ENCODE measurements around the gene IGFBP2.

IGFBP2 gene

GRCh38 chr2:216635701-216636550, 2.7 kb downstream of the IGFBP2 start:
- no peak for DNase-seq (ENCODE audit: insufficient read length, low spot score)

DNA sequence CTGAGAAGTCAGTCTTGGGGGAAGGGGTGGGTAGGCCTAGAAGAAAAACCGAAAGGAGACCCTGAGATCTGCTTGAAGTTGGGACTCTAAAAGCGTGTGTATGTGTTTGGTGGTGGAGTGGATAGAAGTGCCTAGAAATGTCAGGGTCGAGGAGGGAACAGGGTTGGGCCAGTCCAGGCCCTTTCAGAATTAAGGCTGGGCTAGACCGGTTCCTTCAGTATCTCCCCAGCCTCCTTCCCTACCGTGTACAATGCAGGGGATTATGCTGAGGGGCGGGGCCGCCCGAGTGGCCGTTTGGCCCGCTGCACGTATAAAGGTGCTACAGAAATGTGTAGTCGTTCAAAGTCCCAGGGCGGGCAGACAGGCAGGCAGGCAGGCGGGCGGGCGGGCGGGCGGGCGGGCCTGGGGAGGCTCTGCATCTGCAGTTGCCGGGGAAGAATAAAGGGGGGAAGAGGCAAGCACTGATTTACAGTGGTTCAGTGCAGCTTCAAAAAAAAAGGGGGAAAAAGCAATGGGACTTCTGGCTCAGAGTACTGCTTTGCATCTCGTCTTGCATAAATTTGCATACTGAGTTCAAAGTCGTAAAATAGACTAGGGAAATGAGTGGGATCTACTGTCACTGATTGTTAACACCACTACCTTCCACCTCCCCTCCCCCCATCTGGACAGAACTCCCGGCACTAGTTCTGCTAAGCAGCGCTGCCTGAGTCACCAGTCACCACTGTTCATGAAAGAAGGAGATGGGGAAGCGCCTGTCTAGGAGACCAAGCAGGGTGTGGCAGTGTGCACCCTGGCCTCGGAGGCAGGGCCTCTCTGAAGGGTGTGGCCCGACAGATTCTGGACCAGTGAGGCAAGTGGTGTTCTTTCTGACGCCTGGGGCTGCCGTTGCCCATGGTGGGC, 3.6 kb downstream of the IGFBP2 start:
- FAIRE-seq (peak; percentile 63), DNase-seq (ENCODE audit: insufficient read length, low spot score) (no peak)

More at GRCh38 chr2:216635701-216636550, 2.7 kb downstream of the IGFBP2 start:
- FAIRE-seq: no peak

- no peak for FAIRE-seq
- DNase-seq (ENCODE audit: insufficient read length, low spot score): no peak
Observed at GRCh38 chr2:216637472-216637871, 4.3 kb downstream of the IGFBP2 start.

GRCh38 chr2:216643986-216644659, 10.9 kb downstream of the IGFBP2 start:
- FAIRE-seq: no peak
- DNase-seq (ENCODE audit: insufficient read length, low spot score): no peak

DNA sequence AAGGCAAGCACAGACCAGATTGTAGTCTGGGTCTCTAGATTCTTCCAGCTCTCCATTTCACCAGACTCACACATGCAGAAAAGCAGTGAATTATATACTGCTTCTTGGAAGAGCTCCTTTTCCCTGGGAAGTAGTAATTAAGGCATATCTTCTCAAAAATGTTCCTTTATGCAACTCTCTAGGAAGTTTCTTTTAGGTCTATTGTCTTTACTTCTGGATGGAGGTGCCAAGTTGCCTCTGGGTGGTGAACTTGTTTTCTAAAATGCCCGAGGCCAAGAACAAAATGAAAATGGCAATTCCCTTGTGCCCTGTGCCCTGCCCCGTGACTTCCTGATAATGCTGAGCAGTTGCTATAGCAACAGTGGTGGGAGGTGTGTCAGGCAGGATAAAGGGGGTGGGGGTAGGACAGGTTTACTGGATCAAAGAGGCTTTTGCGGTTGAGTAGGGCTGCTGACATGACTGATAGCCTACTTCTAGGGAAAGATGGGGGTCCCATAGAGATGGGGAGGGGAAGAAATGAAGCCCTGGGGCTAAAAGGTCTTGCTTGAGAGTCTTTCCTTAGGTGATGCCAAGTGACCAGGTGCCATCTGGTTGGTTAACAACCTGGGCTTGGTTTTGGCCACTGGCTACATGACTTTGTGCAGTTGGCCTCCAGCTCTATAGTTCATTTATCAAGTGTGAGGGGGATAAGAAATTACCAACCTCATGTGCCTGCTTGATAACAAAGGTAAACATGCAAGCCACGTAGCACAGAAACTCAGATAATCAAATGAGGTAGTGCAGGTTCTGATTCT, 11.8 kb downstream of the IGFBP2 start:
- no peak for FAIRE-seq
- DNase-seq (ENCODE audit: insufficient read length, low spot score): no peak

- no peak for DNase-seq (ENCODE audit: insufficient read length, low spot score)
- no peak for FAIRE-seq
Observed at GRCh38 chr2:216645636-216645950, 12.4 kb downstream of the IGFBP2 start.

GRCh38 chr2:216646116-216646515, 12.9 kb downstream of the IGFBP2 start:
- no peak for FAIRE-seq

GRCh38 chr2:216648105-216648504, 14.9 kb downstream of the IGFBP2 start:
- no peak for FAIRE-seq
- no peak for DNase-seq (ENCODE audit: insufficient read length, low spot score)

More at GRCh38 chr2:216646116-216646515, 12.9 kb downstream of the IGFBP2 start:
- DNase-seq (ENCODE audit: insufficient read length, low spot score): no peak

GRCh38 chr2:216649574-216649973, 16.4 kb downstream of the IGFBP2 start:
- DNase-seq (ENCODE audit: insufficient read length, low spot score) (no peak), FAIRE-seq (no peak)

GRCh38 chr2:216650626-216651257, 17.5 kb downstream of the IGFBP2 start:
- DNase-seq (ENCODE audit: insufficient read length, low spot score): no peak
- FAIRE-seq: no peak

- DNase-seq (ENCODE audit: insufficient read length, low spot score) (no peak), FAIRE-seq (no peak)
Observed at GRCh38 chr2:216651351-216651881, 18.2 kb downstream of the IGFBP2 start.

DNA sequence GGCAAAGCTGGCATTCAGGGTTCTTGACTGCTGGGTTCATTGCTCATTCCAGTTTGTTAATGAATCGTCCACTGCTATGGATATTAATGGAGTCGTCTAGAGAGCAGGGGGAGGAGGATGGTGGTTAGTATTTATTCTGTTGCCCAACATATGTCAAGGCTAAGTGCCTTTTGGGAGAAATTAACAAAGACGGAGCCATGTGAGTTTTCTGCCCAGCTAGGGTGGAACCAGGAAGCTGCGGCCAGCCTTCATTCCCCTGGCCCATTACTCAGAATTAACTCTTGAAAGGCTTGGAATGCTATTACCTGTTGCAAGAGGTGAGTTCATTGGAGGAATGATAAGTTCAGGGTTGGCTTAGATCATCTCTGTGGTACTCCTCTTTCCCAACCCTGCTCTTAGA, 19.3 kb downstream of the IGFBP2 start:
- no peak for FAIRE-seq
- no peak for DNase-seq (ENCODE audit: insufficient read length, low spot score)

DNA sequence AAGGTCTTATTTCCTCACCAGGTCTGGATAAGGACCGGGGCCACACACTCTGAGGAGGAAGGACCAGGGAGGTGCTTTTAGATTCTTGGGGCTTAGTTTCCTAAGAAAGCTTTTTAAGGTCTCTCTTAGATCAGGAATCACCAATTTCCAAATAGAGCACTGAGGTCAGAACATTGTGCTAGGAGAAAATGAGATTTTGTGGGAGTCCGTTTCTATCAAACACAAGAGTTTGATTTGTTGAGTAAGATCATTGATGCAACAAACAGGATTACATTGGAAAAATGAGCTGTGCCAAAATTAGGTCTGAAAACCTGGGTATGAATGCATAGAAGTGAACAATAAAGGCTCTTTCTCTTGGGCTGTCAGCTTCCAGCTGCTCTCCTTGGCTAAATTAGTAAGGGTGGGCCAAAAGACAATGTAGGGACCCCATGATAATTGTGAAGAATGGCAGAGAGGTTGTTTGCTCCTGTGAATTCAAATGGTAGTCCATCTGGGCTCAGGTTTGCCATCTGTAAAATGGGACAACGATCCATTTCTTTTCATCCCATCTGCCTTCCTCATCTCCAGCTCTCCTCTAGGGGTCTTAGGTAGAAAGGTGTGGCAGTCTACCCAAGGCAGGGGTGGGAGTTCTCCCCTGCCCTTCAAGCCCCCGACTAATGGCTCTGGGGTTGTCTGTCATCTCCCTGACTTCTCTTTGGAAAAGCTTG, 20.0 kb downstream of the IGFBP2 start:
- FAIRE-seq (no peak), DNase-seq (ENCODE audit: insufficient read length, low spot score) (no peak)

GRCh38 chr2:216653931-216654365, 20.7 kb downstream of the IGFBP2 start:
- DNase-seq (ENCODE audit: insufficient read length, low spot score) (no peak), FAIRE-seq (no peak)

DNA sequence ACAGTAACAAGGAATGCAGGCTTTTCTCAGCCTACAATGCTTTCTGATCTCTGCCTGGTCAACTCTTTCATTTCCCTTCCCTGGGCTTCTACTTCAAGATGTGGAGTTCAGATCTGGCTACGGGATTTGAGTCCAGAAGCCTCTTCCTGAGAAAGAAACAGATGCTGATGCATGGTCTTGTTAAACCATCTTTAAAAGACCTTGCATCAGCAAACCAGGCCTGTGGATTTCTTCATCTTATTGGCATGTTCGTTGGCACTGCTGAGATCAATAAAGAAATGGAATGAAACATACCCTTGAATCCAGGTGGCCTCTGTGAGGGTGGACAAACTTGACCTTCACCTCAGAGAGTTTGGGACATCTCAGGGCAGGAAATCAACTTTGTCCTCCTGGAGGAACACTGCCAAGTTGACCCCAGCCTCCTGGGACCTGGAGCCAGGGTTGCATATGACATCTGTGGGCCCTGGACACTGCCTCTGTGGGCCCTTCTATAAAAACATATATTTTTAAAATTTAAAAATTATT, 21.4 kb downstream of the IGFBP2 start:
- FAIRE-seq (no peak), DNase-seq (ENCODE audit: insufficient read length, low spot score) (no peak)

DNA sequence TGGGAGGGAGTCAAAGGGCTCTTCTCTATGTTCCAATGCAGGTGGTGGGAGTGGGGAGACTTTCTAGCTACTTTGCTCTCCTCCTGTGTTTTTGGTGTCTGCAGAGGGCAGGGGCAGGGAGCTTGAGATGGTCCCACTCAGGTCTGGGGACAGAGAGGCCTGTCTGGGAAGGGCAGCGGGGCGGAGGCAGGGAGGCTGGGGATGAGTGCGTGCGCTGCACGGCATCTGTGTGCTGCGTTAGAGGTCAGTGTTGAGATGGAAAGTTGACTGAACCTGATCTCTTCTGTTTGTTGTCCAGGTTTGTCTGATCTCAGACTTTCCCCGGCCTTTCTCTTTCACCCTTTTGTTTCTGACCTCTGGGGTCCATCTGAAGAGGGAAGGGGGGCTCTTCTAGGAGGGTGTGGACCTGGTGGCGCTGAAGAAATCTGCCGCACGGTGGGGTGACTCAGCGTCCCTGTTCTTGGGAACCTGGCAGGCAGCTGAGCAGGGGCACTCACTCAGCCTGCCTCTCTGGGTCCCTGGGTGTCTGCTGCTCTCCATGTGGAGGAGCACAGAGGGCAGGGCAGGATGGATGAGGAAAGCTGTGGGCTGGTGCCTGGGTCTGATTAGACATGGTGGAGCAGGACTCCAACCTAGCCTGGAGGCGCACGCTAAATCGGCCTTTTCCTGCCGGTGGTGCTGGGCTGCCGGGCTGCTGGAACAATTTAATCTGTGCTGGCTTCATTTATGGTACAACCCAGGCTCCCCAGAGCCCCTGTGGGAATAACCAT, 24.1 kb downstream of the IGFBP2 start:
- no peak for FAIRE-seq
- no peak for DNase-seq (ENCODE audit: insufficient read length, low spot score)

- no peak for DNase-seq (ENCODE audit: insufficient read length, low spot score)
- no peak for FAIRE-seq
Observed at GRCh38 chr2:216657980-216658379, 24.8 kb downstream of the IGFBP2 start.

GRCh38 chr2:216658757-216659156, 25.5 kb downstream of the IGFBP2 start:
- DNase-seq (ENCODE audit: insufficient read length, low spot score) (no peak), FAIRE-seq (no peak)

Measured in HTR-8/SVneo (cell line).